ENCODE data around the gene CAMK2B.

CAMK2B gene

DNA sequence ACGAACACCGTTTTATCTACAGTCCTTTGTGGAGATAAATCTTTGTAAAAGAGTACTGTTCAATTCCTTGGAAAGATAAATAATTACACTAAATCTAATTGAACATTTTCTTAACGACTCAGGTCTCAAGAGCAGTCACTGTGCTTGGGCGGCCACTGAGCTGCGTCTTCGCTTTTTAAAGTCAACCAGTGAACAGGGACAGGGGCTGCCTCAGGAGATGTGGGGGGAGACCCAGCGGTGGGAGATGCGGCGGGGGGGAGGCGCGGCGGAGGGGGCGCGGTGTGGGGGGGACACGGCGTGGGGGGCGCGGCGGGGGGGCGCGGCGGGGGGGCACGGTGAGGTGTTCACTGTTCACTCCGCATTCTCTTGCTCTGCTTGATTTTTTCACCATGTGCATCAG lies 39.8 kb downstream of the CAMK2B start:
- DNase-seq = no peak

DNA sequence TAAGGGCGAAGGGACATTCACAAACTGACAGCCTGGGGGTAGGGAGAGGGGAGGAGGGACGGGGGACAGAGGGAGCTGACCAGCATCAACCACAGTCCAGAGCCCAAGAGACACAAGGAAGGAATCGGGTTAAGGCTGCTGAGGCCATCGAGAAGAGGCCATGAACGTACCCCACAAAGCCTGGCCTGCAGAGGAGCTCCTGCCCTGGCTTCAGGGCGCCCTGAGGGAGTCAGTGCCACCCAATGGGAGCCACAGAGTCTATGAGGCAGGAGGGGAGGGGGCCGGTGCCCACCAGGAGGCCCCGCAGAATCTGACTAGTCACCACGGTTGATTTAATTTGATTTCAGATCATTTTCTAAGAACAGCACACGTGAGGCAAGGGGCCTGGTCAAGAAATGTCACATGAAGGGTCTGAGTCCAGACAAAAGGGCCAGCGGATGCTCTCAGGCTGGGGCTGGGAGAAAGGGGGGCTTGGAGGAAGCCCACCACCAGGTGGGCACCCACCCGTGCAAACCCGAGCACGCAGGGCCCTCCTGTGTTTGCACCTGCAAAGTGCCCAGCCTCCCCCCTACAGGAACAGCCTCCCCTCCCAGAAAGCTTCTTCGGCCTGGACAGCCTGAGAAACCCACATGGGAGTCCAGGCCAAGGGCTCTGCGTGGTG lies 40.4 kb downstream of the CAMK2B start:
- no peak for DNase-seq

DNA sequence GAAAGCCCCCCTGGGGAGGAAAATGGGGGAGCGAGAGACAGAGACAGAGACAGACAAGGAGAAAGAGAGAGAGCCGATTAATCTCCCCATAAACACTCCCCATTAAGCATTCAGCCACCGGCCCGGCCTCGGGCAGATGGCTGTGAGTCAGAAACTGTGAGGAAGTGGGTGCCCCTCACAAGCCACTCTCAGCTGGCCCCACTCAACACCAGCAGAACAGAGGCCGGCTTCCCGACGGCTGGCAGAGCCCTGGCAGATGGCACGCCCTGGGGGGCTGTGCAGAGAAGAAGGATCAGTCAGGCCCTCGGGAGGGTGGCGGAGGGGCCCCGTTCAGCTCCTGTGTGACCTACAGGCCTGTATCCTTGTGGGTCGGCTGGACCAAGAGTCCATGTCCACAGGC lies 41.2 kb downstream of the CAMK2B start:
- no peak for DNase-seq

DNA sequence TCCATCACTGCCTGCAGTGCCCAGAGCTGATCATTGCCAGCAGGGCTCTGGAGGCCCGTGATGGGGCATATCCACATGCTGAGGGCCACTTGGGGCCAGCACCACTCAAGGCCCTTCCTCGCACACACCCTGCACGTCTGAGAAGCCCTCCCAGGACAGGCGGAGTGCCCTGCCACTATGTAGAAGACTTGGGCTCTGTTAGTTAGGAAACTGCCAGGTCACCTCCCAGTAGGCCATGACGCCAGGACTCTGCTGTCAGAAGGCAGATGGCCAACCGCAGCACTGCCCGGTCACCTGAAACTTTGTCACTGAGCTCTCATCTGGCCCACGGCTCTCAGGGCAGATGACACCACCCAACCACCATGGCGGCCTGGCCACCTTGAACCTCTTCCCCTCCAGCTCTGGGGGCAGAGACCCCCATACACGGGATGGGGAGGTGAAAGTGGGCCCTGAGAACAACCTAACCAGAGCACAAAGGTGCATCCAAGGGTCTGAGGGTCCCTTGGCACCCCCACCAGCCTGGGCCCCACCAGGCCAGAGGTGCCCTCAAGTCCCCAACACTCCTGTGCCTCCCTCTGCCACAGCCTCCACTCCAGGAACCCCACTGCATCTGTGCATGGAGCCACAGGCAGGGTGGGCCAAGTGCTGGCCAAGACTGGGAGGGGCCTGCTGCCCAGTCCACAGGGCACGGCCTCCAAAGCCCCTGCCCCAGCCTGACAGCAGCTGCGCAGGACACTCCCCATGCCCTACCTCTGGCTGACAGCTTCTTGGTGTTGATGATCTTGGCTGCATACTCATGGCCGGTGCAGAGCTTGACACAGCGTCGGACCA lies 41.8 kb downstream of the CAMK2B start:
- DNase-seq = no peak

DNA sequence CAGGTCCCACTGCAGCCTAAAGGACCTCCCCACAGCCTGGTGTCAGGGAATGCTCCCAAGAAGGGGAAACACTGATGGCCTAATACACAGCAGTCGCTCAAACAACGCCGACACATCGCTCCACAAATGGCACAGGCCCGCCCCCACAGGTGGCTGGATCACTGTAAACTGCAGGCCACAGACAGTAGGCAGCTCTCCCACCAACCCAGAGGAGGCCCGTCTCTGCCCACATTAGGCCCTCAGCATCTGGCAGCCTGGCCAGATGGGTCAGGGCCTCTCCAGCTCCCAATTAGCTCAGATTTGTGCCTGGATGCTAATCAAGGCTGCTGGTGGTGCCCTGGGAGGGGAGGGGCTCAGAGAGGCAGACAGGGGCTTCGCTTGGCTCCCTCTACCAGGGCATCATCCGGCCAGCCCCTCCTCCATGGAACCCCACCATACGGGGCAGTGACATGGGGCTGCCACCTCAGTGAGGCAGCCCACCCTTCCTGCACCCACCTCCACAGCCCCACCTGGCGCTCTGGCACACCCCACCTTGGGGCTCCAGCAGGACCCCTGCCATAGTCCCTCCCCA lies 42.7 kb downstream of the CAMK2B start:
- DNase-seq = no peak

DNA sequence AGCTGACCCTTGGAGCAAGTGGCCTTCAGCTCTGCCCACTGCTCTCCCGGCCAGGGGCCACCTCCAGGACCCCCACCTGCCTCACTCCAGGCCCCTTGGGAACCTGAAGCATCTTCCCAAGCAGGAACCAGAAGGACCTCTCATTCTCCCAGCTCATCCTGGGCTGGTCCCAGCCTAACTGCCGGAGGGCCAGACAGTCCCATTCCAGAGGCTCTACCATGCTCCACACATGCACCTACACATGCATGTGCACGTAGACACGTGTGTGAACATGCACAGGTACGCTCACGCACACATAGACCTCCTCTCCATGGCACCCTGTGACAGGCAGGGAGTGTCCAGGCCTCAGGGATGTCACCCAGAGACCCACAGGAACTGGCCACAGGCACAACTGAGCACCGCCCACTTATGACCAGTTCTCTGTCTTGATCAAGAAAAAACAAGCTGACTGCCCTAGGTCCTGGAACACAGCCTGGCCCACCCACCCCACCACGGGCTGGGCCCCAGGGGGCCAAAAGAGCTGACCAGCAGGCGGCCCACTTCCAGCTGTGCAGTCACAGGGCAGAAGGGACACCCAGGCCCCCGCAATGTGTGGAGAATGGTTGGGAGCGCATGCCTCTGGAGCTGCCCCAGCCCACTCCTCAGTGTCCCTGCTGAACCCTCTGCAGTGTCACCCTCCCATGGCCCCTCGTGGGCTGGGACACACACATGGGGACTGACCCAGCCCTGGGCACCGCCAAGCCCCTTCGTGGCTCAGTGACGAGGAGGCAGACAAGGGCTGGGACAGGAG lies 43.4 kb downstream of the CAMK2B start:
- DNase-seq = no peak

DNA sequence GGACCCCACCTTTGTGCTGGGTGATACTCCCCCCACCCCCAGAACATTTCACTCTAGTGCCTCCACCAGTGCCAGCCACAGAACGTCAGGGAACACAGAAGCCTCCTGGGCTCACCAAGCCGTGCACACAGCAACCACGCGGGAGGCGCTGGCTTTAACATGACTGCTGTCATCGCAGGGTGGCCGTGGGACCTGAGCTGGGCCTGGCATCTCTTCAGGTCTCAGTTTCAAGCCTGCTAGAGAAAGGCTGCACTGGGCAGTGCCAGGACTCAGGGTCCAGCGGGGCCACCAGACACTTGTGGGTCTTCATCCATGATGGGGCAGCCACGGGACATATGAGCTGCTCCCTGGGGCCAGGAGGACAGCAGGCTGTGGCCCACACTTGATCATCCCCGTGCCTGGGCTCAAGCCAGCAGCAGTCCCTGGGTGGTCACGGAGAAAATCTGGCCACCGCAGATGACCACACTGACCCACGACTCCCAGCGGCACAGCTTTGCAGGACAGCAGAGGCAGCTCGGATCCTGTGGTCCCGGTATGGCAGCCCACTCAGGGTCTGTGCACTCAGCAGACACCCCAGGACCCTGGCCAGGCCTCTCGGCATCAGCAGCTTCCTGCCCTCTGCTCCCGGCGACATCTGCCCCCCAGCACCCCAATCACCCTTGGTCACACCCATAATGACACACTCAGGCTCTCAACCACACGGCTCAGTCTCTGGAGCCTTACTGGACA lies 44.2 kb downstream of the CAMK2B start:
- no peak for DNase-seq

DNA sequence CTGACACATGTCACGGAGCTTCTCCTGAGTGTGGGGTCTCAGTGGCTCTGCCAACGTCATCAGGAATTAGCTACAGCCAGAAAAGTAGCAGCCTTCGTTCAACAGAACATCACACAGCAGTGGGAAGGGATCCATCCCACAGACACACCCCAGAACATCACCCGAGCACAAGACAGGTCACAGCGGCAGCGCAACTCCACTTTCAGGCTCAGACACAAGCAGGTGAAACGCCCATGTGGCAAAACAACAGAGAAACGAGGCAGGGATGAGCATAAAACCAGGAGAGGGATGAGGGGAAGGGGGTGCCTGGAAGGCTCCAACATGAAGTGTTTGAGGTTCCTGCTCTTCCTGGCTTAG lies 44.8 kb downstream of the CAMK2B start:
- DNase-seq = no peak

DNA sequence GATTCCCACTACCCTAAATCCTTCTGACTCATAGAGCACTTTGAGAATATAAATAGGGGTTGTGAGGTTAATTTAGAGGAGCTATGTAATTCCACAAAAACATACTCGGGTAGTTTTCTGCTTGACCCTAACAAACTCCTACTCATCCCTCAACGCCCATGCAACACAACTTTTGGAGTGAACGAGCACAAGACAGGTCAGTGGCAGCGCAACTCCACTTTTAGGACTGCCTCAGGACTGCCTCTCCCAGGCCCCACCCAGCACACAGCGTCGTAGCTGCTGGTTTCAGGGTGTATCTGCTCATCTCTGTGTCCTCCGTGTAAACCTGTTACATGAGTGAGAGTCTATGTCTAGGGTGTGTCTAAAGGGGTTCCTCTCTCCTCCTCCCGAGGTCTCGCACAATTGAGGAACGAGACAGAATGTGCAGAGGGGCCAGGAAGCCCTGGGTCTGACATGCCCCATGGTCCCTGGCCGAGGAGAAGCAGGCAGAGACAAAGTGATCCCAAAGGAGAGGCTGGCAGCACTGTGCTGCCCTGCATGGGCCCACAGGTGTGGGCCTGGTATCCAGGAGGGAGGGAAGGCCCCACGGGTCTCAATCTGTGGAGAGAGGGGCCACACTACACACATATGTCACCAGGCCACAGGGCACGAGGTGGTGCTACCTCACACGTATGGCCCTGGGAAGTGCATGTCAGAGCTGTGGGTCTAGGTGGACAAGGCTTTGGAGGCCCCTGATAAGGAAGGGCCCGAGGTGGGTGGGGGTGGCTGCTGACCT lies 45.5 kb downstream of the CAMK2B start:
- no peak for DNase-seq

DNA sequence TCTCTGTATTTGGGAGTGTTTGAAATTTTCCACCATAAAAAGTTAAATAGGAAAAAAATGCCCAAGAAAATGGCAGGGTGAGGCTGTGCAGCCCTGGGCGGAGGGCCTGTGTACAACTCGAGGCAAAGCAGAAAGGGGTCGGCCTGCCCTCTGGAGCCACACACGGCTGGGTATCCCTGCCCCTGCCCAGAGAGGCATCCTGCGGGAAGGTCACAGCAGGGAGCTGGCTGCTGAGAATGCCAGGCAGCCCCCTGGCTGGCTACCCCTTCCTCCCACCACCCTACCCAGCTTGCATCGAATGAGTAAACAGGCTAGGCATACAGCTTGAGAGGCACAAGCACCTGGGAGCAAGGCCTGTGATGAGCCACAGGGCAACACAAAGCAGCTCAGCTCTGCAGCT lies 46.1 kb downstream of the CAMK2B start:
- DNase-seq = no peak

DNA sequence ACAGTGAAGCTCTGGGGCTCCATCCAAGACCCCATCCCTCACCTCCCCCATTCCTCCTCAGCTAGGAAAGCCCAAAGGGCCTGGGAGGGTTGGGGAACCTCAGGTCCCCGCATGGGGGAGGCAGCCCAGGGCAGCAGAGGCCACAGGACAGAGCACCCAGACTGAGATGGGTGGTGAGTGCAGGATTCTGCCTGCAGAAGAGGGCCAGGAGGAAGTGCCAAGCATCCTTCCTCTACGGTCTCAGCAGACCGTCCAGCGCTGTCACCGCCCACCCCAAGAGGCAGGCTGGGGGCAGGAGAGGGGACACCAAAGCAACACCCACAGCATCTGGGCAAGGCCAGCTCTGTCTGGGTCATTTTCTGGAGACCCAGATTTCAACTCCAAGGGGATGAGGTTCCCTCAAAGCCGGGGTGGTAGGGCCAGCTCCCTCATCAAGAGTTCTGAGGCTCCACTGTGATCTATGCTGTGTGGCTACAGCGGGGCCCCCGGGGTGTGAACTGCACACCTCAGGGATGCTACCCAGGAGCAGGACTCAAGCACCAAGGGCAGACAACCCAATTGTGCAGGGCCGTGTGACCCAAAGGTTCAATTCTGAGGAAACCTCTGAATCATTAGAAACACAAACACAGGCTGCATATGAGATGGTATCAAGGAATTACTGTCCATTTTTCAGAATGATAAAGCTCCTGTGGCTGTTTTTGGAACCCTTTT lies 46.8 kb downstream of the CAMK2B start:
- DNase-seq = no peak

DNA sequence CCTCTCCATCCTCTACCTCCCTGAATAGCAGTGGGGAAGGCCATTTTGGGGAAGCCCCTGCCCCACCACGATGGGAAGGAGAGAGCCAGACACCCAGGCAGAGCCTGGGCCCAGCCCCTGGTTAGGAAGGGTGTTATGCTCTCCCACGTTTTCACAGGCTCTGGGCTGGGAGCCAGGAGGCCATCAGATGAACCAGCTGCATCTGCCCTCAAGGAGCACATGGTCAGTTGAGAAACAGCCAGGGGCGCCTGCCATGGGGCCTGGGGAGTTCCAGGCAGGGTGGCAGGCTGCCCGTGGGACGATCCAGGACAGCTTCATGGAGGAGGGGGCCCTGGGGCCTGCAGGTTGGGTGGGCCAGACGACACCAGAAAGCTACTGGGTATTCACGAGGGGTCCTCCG lies 47.5 kb downstream of the CAMK2B start:
- DNase-seq = no peak

DNA sequence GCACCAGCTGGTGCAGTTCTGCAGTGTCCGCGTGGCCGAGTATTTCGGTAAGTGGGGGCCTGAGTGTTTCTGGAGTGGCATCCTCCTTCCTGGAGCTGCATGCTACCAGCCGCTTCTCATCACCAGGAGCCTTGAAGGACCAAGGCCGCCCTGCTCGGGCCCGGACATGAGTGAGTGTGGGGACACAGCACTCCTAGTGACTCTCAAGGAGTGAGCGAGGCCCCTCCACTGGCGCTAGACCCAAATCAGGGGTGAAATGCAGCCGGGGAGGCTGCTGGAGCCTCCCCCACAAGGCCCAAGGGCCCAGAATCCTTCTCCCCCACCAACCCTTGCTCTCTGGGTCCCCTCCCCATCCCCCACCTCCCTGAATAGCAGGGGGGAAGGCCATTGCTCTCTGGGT lies 48.0 kb downstream of the CAMK2B start:
- DNase-seq = no peak

DNA sequence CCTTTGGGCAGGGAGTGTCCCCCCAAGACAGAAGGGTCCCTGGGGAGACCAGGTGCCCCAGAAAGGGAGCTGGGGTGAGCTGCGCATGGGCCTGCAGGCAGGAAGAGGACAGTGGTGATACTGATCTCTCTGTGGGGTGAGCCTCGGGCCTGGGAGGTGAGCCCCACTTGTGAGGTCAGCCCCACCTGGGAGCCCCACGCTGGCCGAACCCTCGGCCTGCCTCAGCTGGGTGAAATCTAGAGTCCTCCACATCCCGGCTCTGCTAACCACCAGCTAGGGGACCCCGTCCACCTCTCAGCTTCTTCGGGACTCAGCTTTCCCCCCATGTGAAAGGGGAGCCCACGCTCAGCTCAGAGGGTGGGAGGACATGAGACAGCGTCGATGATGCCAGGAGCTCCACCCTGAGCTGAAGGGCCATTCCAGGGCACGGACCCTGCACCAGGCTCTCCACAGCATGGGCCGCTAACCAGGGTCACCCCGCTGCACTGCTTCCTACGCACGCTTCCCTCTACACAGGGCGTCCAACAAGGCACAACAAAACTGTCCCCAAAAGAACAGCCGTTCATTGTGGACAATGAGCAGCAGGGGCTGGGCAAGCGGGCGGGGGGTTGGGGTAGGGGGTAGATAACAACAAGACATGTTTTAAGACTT lies 48.7 kb downstream of the CAMK2B start:
- DNase-seq = no peak

DNA sequence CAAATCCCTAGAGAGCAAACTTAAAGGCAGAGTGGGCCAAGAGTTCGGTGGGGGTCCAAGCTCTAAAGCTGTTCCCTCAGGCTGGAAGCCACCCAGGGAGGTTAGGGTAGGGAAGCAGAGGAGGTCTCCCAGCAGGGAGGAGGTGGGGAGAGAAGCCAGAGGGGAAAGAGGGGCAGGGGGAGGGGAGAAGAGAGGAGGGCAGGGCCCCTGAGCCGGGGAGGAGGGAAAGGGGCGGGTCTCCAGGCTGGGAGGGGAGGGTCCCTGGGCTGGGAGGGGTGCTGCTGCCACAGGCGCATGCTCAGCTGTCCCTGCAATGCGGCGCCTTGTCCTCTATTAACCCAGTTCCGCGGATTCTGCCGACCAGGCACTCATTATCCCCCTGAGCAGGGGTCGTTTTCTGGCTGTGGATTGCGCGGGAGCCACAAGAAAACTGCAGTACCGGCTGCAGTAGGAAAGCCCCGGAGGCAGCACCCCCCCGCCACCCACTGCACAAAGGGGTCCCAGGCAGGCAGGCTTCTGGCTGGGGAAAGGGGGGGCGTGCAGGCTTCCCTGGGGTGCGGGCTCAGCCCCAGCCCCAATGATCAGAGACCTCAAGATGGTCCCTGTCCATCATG lies 49.3 kb downstream of the CAMK2B start:
- no peak for DNase-seq

DNA sequence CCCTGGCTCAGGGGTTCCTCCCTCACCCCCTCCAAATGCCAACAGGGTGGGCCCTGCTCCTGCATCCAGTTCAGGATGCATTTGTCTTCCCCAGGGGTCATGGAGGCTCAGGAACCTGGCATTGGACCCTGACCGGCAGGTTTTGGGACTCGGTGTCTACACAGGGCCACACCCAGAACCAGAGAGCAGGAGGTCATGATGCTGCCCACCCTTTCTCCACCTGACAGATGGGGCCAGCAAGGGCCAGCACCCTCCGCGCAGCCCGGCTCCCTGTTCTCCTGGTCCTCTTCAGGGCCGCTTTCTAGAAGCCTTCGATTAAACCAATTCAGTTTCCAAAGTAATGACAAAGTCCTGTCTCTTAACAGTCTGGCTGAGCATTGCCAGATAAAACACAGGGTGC lies 50.2 kb downstream of the CAMK2B start:
- no peak for DNase-seq

DNA sequence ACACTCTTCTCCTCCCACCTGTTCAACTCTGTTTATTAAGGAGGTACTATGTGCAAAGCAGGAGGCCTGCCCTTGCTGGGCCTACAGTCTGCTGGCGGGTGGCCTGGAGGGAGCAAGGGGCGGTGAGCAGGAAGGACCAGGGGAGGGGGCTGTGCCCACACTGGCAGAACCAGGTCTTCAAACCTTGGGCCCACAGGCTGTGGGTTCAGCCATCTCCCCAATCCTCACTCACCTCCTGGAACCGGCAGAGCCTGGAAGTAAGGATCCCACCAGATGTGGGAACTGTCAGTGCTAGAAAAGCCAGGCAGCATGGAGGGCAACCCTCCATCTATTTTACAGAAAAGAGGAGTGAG lies 50.8 kb downstream of the CAMK2B start:
- DNase-seq = no peak

DNA sequence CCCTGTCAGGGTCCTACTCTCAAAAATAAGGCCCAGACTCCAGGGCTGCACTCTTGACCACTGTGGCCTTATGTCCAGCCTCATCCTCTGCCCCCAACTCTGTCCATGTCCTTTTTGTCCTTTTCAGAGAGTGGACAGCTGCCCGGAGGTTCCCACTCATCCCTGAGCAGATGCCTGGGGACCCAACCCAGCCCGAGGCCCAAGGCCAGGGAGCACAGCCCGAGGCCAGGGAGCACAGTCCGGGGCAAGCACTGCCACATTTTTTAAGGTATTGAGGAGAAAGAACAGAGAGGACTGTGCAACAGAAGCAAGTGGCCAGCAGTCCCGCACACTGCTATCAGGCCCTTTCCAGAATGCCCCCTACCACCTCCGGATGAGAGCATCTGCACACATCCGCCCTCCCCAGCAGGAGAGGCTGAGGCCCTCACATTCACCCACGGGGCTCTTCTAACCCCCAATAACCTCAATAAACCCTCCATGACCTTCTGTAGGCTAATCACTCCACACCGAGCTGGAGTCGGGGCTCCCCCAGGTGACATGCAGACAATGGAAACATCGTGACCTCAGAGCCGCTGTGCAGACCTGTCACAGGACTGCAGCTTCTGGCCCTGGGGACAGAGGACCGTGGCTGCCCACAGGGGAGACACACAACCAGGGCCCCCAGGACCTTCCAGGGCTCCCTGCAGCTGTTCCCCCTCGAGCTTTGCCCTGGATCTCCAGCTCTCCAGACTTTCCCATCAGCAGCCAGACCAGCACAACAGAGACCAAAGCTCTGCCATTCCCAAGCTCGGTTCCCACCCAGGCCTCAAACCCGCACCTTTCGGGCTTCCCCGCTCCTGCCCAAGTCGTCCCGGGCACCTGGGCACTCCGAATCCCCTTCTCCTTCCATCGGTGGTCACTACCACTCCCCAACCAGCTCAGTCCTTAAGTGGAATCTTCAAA lies 51.4 kb downstream of the CAMK2B start:
- DNase-seq = no peak

DNA sequence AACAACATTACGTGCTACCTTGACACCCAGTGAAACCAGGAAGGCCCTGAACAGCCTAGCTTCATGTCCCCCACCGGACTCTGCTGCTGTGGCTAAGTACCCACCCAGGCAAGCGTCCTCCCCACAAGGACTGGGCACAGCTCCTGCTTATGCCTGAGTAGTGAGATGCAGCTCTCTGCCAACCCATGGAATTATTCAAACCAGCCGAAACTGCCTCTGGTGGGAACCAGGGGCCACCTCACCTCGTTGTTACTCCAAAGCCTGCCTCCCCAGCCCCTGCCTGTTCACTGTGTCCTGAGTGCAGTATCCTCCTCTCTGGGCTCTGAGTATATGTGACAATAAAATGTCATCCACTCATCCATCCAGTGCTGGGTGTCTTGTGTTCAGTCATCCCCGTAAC lies 52.4 kb downstream of the CAMK2B start:
- no peak for DNase-seq
